Left ventricle myocardium inferior (tissue), 1 donor: ENCODE measurements around the gene TSSC4. TPM values are rescaled to one million over a fixed set of nuclear protein-coding genes. Genes with fewer than 3 reads are reported as not detected.
A peak's percentile ranks its signal among the peaks of the same experiment; 100 is the strongest.
"Not testable (repeated sequence)": the region's sequence is repeated elsewhere in the genome, so short reads cannot be mapped to it uniquely, and the experiment has no call there.

Source experiments
- DNase-seq: peaks from one replicate; pipeline ENCODE4 v3.0.0-alpha.2; 2020
- H3K27ac ChIP-seq: fragments of 200-600 bp; replicated peaks from 2 replicates; pipeline ENCODE4 v1.8.0; 2021
- H3K27me3 ChIP-seq: fragments of 200-600 bp; 2 replicates; pipeline ENCODE4 v1.8.0; 2021; ENCODE audit warnings: low read depth
- H3K36me3 ChIP-seq: fragments of 200-600 bp; 2 replicates; pipeline ENCODE4 v1.8.0; 2021
- H3K4me1 ChIP-seq: fragments of 200-600 bp; 2 replicates; pipeline ENCODE4 v1.8.0; 2021
- H3K4me3 ChIP-seq: fragments of 200-600 bp; 2 replicates; pipeline ENCODE4 v1.8.0; 2021; ENCODE audit warnings: mild to moderate bottlenecking, moderate library complexity
- H3K9me3 ChIP-seq: fragments of 200-600 bp; replicated peaks from 2 replicates; pipeline ENCODE4 v1.8.0; 2021
- CTCF ChIP-seq: fragments of 200-600 bp; IDR thresholded peaks from 2 replicates; pipeline ENCODE4 v1.8.0; 2021; ENCODE audit warnings: antibody characterized with exemption, mild to moderate bottlenecking, borderline replicate concordance
- intact Hi-C: fragments of 100-400 bp; cut with micrococcal nuclease; formaldehyde crosslinking; loops from one replicate; pipeline ENCODE4 v1.11.0; 2022
- long read RNA-seq: library from polyadenylated mRNA; unstranded; transcript quantifications from one replicate; pipeline ENCODE4 v2.0.0, GENCODE V29; 2021
- total RNA-seq: library from RNA; stranded (reverse); fragmentation: NEBNext Ultra II Directional; extraction: Animal tissue kit (Norgen Biotek cat#: 25700); gene quantifications from one replicate; pipeline ENCODE4 v1.2.1, GENCODE V29; 2021
- donor health status: DM: no; HTN: yes; CAD: no; lungs with severe emphysema.

Gene TSSC4
- total RNA-seq: 31.7 TPM
- long read RNA-seq, transcript TSSC4-201 (3 exons, 1,686 nt): major isoform, 49 of 60 reads
- long read RNA-seq, partial matches to known transcripts: 0 of 60 reads
- long read RNA-seq, other reads (novel, unspliced or antisense): 8 of 60 reads

DNA sequence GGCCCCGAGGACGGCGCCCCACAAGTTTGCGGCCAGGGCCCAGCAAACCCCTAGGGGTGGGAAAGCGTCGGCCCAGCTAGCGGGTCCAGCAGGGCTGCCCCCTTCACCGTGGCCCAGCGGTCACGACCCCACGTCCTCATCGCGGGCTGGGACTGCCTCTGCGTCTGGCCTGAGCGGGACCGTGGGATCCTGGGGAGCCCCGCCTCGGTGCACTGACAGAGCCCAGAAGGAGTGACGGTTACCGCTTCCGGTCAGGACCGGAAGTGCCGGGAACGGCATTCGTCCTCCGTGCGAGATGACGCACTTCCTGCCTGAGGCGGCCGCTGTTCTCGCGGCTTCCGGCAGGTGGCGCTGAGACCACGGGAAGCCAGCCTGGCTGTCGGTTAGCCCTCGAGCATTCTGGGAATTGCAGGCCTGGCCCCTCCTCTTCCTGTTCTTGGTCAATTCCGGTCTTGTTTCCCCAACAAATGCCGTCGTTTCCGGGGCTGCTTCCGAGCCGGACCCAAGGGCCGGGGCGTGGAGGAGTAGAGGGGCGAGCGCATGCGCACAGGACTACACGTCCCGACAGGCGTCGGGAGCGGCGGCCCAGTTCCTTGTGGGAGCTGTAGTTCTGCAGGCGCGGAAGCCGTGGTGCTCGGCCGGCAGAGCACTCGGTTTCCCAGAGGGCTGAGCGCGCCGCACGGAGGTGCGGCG lies at the start of gene TSSC4:
TSSC4 (plus strand) TSS at position 682 of the 693 bp plus-strand sequence. CDS start 1,884 bp downstream, outside the sequence.
- Histone ChIP-seq H3K4me3 (peak within 1 kb of the TSS; percentile 91), H3K27me3 (no peaks in the 10 kb centered on the region), H3K4me1 (peaks cover 40% of the 10 kb centered on the region), H3K36me3 (peaks cover 52% of the 10 kb centered on the region), H3K27ac (peak within 1 kb of the TSS; percentile 99), H3K9me3 (no peaks in the 10 kb centered on the region)
- DNase-seq: peak; percentile 99
- peak; percentile 99 for TF ChIP-seq CTCF
- intact Hi-C loops: no loop called here

- Histone ChIP-seq H3K4me1 (no peaks in the 10 kb centered on the region), H3K4me3 (no peak overlapping the region), H3K27ac (no peak overlapping the region), H3K9me3 (peaks cover 17% of the 10 kb centered on the region), H3K27me3 (no peaks in the 10 kb centered on the region), H3K36me3 (no peaks in the 10 kb centered on the region)
- DNase-seq: no peak
- intact Hi-C loops: no loop called here
- TF ChIP-seq CTCF: no peak
Measured at GRCh38 chr11:2351701-2352100, 48.8 kb upstream of the TSSC4 start.

DNA sequence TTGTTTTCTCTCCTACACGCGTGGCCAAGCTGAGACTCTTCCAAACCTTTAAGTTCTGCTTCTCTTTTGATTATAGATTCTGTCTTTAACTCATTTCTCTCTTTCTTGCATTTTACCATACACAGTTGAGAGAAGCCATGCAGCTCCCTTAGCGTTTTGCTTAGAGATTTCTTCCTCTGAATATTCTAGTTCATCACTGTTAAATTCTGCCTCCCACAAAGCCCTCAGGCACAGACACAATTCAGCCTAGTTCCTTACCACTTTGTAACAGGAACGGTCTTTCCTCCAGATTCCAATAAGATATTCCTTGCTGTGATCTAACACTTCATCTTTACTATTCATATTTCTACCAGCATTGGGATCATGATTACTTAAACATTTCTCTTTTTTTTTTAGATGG lies 48.1 kb upstream of the TSSC4 start:
- no peak for TF ChIP-seq CTCF
- intact Hi-C loops: no loop called here

GRCh38 chr11:2355000-2355644 lies 45.4 kb upstream of the TSSC4 start:
- Histone ChIP-seq H3K27ac (no peak overlapping the region), H3K4me3 (no peak overlapping the region), H3K36me3 (no peaks in the 10 kb centered on the region), H3K27me3 (no peaks in the 10 kb centered on the region), H3K9me3 (peaks cover under 1% of the 10 kb centered on the region), H3K4me1 (no peaks in the 10 kb centered on the region)
- no peak for DNase-seq
- intact Hi-C loops: no loop called here
- TF ChIP-seq CTCF: no peak

More for the DNA sequence above, 48.1 kb upstream of the TSSC4 start:
- Histone ChIP-seq H3K27ac (no peak overlapping the region), H3K36me3 (no peaks in the 10 kb centered on the region), H3K4me3 (no peak overlapping the region), H3K27me3 (no peaks in the 10 kb centered on the region), H3K9me3 (peaks cover 17% of the 10 kb centered on the region), H3K4me1 (no peaks in the 10 kb centered on the region)
- DNase-seq: no peak

DNA sequence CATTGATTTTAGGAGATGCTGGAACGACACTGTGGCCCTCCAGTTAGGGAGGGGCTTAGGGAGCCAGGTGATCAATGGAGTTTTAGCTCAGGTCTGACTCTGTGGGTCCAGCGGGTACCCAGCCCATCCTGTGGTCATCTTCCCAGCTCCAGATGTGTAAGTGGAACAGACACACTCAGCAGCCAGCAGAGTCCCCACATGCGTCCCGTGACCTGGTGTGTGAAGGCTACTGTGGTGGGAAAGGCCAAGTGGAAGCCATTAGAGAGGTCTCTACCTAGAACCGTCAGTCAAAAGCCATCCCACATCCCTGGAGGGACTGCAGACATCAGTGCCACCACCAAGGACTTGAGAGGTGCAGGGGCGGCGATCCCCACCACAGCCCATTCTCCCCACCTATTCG lies 43.3 kb upstream of the TSSC4 start:
- Histone ChIP-seq H3K36me3 (no peaks in the 10 kb centered on the region), H3K9me3 (no peaks in the 10 kb centered on the region), H3K27me3 (no peaks in the 10 kb centered on the region), H3K27ac (no peak overlapping the region), H3K4me1 (no peaks in the 10 kb centered on the region), H3K4me3 (no peak overlapping the region)
- intact Hi-C loops: no loop called here
- TF ChIP-seq CTCF: no peak
- no peak for DNase-seq

GRCh38 chr11:2357651-2358050 lies 42.9 kb upstream of the TSSC4 start:
- H3K36me3 ChIP-seq, intact Hi-C loops, H3K27me3 ChIP-seq, H3K4me3 ChIP-seq, DNase-seq, H3K9me3 ChIP-seq, H3K4me1 ChIP-seq, H3K27ac ChIP-seq: not testable (repeated sequence)
